Measurements from ENCODE around the gene ITGB3.

The ITGB3 gene

DNA sequence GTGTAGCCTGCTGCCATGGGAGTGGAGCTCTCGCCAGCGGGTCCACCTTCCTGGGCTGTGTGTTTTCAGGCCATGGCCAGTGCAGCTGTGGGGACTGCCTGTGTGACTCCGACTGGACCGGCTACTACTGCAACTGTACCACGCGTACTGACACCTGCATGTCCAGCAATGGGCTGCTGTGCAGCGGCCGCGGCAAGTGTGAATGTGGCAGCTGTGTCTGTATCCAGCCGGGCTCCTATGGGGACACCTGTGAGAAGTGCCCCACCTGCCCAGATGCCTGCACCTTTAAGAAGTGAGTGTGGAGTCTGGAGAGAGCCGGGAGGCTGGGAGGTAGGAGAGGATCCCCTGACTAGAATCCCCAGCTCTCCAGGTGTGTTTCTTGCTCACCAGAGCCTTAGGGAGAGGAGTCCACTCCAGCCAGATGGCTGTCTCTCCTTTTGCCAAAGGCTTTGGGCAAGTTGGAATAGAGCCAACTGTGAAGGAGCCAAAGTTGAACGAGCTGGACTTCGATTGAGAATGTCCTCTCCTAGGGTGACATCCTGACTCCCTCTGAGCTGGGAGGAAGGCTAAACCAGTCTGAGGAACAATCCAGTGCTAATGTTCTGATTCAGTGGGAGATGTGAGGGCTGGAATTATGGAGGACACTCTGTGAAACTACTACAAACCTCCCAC is 45.7 kb downstream of the ITGB3 start:
- DNase-seq (ENCODE audit: low read depth in 3 of 3) = no peak

DNA sequence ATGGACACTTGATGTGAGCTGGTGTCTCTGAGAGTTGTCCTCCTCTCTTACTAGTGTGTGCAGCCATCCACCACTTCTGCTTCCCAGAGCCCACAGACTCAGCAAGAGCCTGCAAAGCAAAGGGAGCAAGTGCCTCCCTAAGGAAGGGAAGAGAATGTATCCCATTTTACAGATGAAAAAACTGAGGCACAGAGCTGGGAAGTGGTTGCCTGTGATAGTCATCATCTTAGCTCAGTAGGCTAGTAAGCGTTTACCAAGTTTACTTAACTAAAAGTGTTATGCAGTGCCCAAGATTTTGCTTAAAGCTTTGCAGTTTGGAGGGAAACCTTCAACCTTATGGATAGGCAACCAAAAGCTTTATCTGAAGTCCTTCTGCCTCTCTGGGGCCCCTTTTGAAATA is 47.1 kb downstream of the ITGB3 start:
- no peak for DNase-seq (ENCODE audit: low read depth in 3 of 3)

DNA sequence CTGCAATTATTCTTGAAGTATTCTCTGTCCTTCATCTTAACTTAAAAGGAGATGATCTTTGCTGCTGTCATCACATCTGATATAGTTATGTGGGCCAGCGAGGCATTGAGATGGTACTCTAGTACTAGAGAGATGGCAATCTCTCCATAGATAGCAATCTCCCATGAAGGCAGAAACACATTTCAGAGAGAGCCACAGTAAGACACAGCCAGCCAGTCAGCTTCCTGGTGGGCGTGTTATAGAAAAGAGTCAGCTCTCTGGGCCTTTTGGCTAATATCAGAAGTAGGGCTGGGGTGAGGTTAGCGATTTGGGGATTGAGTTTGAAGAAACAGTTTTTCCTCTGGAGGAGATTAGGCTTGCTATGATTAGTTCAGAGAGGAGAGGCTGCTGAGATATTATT is 47.5 kb downstream of the ITGB3 start:
- no peak for DNase-seq (ENCODE audit: low read depth in 3 of 3)

DNA sequence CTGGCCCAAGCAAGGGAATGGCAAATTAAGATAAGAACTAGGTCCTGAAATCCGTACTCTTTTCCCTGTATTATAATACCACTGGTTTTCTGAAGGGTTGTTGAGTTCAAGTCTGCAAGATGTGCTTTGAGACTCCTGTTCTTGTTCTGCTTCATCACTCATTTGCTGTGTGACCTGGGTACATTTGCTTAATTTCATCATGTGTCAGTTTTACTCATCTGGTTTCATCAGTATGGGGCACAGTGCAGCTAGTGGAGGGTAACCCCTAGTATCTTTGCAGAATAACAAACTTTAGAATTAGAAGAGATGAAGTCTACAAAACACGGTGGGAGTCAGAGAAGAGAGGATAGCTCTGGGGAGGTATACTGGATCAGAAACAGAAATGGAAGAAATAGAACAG is 48.2 kb downstream of the ITGB3 start:
- no peak for DNase-seq (ENCODE audit: low read depth in 3 of 3)

DNA sequence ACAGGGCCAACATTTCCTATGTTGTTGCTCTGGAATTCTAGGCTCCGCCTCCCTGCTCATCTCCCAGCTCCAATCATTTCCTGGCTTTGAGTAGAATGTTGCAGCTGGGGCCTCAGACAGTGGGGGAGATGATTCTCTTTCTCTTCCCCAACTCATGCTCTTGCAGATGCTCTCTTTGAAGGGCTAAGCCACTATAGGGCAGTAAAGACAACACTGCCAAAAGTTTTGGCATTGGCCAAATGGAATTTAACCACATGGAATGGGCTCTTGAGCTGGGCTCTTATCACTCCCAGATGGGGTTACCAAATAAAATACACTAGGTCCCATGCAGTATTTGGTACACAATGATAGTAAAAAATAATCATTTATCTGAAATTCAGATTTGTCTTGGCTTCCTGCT is 50.6 kb downstream of the ITGB3 start:
- no peak for DNase-seq (ENCODE audit: low read depth in 3 of 3)

DNA sequence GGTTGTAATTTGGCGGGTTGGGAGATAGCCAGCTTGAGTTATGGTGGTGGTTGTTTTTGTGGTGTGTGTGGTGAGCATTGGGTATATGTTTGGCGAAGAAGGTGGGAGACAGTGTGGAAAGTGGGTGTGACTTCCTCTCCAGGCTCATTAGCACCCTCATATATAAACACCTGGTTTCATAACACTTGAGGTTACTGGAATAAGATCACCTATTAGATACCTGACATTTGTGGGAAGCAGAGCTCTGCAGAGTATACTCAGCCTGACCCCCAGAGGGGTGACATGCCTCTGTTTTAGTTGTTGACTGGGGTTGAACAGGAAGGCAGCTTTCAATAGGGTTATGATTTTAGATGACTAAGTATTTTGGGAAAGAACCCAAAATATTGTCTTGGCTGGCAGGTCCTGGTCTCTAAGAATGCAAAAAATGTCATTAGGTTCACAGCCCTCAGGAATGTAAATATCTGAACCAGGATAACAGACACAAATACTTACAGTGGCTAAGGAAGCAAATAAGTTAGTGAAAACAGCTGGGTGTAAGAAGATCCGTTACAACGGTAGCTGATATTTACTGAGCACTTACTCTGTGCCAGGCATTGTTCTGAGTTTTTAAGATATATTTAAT is 51.8 kb downstream of the ITGB3 start:
- DNase-seq (ENCODE audit: low read depth in 3 of 3) = no peak

DNA sequence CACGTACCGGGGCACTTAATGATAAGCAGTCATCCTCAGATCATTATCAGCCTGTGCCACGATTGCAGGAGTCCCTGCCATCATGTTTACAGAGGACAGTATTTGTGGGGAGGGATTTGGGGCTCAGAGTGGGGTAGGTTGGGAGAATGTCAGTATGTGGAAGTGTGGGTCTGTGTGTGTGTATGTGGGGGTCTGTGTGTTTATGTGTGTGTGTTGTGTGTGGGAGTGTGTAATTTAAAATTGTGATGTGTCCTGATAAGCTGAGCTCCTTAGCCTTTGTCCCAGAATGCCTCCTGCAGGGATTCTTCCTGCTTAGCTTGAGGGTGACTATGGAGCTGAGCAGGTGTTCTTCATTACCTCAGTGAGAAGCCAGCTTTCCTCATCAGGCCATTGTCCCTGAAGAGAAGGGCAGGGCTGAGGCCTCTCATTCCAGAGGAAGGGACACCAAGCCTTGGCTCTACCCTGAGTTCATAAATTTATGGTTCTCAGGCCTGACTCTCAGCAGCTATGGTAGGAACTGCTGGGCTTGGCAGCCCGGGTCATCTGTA is 56.6 kb downstream of the ITGB3 start:
- no peak for DNase-seq (ENCODE audit: low read depth in 3 of 3)

DNA sequence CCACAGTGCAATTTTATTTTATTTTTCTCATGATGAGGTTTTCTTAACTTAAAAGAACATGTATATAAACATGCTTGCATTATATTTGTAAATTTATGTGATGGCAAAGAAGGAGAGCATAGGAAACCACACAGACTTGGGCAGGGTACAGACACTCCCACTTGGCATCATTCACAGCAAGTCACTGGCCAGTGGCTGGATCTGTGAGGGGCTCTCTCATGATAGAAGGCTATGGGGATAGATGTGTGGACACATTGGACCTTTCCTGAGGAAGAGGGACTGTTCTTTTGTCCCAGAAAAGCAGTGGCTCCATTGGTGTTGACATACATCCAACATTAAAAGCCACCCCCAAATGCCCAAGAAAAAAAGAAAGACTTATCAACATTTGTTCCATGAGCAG is 57.8 kb downstream of the ITGB3 start:
- DNase-seq (ENCODE audit: low read depth in 3 of 3) = no peak

DNA sequence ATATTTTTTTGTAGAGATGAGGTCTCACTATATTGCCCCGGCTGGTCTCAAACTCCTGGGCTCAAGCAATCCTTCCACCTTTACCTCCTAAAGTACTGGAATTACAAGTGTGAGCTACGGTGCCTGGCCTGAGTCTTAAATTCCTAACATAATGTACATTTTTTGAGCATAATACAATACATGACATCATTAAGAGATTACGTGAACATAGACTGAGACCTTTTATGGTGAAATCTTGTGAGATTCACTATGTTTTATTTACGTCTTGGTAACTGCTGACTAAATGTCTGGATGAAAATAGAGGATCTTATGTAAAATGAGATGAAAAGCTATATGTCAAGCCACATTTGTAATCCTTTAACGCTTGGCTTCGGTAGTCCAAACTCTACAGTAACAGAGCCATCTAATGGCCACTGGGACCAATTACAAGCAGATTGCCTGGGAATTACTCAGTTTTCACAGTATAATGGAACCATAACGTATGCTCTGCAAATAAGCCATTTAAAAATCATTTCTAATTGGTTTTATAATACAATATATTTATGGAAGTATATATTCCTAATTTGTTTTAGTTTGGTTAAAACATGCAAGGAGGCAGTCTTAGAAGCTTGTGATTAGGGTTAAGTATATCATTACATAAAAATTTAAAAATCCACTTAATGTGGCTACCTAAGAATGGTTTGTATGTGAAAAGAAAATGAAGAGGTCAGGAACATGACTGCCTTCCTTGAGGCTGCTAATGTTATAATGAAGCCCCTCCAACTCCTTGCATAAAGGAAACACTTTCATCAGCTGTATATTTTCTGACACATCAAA is 62.0 kb downstream of the ITGB3 start:
- no peak for DNase-seq (ENCODE audit: low read depth in 3 of 3)

DNA sequence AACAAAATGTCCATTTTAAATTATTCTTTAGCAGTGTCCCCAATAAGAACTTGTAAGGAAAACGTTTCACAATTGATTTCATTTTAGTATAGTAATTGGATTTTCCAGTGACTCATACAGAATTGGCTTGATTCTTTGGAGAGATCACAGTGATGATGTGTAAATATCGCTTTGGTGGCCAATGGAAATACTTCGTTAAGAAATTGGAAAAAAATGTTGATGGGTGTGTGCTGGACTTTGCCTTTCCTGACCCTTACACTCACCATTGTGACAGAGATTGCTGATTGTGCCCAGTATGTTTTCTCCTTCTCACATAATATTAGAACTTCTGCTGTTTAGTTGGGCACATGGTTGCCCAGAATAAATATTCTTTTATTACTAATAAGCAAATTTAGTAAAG is 62.7 kb downstream of the ITGB3 start:
- DNase-seq (ENCODE audit: low read depth in 3 of 3) = no peak

DNA sequence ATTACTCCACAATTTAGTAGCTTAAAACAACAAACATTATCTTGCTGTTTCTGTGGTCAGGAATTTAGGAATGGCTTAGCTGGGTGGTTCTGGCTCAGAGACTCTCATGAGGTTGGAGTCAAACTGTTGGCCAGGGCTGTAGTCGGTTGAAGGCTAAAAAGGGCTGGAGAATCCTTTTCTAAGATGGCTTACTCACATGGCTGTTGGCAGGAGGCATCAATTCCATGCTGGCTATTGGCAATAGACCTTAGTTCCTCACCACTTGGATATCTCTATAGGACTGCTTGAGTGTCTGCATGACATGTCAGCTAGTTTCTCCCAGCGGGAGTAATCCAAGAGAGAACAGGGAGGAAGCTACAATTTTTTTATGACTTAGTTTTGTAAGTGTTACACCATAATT is 63.5 kb downstream of the ITGB3 start:
- no peak for DNase-seq (ENCODE audit: low read depth in 3 of 3)

DNA sequence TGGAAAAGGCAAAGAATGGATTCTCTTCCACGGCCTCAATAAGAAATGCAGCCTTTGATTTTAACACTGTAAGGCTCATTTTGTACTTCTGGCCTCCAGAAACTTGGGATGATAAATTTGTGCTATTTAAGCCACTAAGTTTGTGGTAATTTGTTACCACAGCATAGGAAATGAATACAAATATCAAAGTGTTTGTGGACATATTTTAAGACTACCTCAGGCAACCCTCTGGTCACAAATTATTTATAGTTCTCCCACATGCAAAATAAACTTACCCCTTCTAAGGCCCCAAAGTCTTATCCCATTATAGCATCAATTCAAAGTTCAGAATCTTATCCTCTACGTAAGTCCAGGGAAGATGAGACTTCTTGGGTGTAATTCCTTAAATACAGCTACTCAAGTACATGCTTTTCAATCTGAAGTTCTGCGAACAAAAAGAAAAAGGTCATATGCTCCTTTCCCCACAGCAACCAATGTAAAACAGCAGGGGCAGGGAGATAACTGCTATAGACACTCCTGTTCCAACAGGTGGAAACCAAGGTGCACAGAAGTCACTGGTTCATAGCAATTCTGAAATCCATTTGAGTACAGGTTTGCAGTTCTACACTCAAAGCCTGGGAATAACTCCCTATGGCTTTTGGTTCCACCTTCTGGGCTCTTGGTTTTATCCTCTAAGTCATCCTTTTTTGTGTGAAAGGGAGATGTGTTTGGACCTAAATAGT is 64.7 kb downstream of the ITGB3 start:
- no peak for DNase-seq (ENCODE audit: low read depth in 3 of 3)

DNA sequence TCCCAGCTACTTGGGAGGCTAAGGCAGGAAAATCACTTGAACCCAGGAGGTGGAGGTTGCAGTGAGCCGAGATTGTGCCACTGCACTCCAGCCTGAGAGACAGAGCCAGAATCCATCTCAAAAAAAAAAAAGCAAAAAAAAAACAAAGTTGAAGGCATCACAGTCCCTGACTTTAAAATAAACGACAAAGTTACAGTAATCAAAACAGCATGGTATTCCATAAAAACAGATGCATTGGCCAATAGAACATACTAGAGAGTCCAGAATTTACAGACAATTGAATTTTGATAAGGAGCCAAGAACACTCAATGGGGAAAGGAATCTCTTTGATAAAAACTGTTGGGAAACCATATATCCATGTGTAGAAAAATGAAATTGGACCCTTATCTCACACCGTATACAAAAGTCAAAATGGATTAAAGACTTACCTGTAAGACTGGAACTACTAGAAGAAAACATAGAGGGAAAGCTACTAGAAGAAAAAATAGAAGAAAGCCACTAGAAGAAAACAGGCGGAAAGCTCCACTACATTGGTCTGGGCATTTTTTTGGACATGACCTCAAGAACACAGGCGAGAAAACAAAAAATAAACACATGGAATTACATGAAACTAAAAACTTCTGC is 67.4 kb downstream of the ITGB3 start:
- DNase-seq (ENCODE audit: low read depth in 3 of 3) = no peak

DNA sequence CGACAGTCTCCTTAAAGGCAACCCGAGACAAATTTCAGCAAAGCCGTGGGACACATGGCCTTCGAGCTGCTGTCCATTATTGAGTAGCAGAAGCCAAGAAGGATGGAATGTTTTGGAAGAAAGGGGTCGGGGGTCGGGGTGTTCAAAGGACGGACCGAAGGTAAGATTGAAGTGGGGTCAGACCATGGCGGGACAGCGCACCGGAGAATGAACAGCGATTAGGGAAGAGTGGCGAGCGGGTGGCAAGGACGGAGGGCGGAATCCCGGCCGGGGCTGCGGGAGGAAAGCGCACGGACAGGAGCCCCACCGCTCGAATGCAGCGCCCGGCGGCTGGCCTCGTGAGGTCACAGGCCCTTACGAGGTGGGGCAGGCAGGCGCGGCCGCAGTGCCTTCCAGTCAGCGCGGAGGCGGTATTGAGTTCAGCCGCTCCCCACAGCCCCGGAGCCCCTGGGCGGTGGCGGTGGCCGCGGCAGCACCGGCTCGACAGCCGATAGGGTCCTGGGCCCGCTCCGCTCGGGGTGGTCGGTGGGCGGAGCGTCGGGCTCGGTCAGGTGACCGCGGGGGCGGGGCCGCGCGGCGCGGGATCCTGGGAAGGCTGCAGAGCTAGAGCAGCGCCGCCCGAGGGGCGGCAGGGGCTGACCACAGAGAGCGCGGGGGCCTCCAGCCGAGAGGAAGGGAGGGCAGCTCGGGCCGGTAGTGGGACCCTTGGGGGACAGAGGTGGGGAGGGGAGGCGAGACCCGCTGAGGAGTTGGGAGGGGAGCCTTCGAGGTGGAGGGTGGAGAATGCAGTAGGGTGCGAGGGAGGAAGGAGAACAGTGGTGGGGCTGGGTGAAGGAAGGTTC is 70.0 kb downstream of the ITGB3 start, which contains the start of gene EFCAB13:
EFCAB13 (plus strand) TSS at position 574 of the 842 bp plus-strand sequence. CDS start 4,399 bp downstream, outside the sequence.
- DNase-seq (ENCODE audit: low read depth in 3 of 3) = peak; percentile 59 to 72 (median 66)

DNA sequence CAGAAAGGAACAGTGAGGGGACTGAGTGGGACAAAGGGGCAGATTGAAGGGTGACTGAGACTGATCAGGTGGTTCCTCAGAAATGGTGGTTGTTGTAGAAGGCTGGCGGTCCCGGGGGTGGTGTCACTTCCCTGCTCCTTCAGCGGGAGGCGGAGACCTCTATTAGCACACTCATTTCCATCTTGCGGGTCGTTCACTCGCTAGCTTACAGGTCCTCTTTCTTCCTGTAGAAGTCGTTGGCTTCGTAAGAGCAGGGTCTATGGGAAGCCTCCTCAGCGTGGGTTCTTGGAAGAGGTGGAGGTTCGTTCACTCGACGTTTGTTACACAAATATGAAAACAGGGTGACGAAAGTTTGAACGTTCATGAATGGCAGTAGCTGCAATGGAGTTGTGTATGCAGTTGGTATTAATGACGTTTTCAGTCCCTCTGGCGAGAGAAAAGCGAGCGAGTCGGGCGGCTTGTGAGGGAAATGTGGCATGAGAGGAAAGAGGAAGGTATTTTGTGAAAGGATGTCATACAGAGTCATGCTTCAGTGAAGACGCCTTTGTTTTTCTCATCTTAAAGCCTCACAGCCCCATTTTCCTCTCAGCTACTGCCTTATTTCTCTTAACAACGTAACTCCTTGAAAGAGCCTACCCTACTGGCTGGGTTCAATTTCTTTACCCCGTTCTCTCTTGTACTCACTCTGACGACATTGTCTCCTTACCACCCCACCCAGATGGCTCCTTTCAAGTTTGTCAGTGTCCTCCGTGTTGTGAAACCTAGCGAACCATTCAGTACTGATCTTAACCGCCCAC is 70.8 kb downstream of the ITGB3 start:
- DNase-seq (ENCODE audit: low read depth in 3 of 3) = peak in 2 of 3 experiments; percentile 10 to 32

DNA sequence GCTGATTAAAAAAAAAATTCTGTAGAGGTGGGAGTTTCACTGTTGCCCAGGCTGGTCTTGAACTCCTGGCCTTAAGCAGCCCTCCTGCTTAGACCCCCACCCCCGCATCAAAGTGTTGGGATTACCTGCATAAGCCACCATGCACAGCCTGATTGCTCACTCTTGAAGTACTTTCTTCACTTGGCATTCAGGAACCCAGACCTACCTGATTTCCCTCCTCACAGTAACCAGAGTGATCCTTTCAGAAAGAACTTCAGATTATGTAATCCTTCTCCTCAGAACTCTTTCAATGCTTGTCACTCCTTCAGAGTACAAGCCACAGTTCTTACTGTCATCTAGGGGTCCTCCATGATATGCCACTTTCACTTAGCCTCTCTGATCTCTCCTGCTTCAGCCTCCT is 71.5 kb downstream of the ITGB3 start:
- DNase-seq (ENCODE audit: low read depth in 3 of 3) = no peak

DNA sequence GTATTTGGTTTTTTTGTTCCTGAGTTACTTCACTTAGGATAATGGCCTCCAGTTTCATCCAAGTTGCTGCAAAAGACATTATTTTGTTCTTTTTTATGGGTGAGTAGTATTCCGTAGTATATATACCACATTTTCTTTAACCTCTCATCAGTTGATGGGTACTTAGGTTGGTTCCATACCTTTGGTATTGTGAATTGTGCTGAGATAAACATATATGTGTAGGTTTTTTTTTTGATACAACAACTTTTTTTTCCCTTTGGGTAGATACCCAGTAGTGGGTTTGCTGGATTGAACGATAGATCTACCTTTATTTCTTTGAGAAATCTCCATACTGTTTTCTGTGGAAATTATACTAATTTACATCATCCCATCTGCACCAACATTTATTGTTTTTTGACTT is 76.9 kb downstream of the ITGB3 start:
- DNase-seq (ENCODE audit: low read depth in 3 of 3) = no peak

DNA sequence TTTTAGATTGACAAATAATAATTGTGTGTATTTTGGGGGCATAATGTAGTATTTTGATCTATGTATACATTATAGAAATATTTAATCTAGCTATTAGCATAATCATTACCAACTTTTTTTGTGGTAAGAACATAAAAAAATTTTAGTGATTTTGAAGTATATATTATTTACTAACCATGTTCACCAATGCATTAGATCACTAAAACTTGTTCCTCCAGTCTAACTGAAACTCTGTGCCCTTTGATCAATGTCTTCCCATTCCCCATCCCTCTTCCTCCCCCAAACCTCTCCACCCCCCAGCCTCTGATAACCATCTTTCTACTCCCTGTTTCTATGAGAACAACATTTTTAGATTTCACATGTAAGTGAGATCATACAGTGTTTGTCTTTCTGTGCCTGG is 78.7 kb downstream of the ITGB3 start:
- no peak for DNase-seq (ENCODE audit: low read depth in 3 of 3)

DNA sequence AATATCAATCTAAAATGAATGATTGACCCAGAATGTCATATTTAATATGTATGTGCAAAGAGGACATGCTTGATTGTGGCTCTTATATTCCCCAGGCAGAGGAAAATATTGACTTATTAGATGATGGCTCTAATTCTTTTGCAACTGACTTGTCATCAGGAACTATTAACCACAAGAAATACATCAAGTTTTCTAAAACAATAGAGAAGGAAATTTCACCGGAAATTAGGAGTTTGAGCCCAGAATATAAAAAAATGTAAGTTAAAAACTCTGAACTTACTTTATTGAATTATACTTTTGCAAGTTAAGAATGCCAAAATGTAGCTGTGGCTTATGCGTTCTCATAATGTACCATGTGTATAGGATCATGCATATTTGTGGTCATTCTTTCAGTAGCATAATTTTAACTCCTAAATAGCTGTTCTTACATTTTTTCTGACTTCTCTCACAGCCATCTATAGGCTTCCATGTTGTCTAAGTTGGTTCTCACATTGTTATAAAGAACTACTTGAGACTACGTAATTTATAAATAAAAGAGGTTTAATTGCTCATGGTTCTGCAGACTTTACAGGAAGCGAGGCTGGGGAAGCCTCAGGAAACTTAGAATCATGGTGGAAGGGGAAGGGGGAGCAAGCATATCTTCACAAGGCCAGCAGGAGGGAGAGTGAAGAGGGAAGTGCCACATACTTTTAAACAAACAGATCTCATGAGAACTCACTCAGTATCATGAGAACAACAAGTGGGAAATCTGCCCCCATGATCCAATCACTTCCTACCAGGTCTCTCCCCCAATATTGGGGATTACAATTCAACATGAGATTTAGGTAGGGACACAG is 81.7 kb downstream of the ITGB3 start:
- no peak for DNase-seq (ENCODE audit: low read depth in 3 of 3)

Measured in stimulated activated CD4-positive, alpha-beta T cell treated with anti-CD3 and anti-CD28 coated beads, TNF-alpha, amount 100 ng/mL, for 4 hours (primary cell).